T follicular helper cell (primary cell): ENCODE results near the gene TNFRSF13B.
"Not testable (repeated sequence)": the region's sequence is repeated elsewhere in the genome, so short reads cannot be mapped to it uniquely, and the experiment has no call there.

Source experiments
- DNase-seq: peaks from one replicate; pipeline ENCODE4 v3.0.0-alpha.2; 2020; ENCODE audit warnings: low read depth

TNFRSF13B gene

GRCh38 chr17:16925461-16926060 is 46.4 kb downstream of the TNFRSF13B start:
- no peak for DNase-seq

DNA sequence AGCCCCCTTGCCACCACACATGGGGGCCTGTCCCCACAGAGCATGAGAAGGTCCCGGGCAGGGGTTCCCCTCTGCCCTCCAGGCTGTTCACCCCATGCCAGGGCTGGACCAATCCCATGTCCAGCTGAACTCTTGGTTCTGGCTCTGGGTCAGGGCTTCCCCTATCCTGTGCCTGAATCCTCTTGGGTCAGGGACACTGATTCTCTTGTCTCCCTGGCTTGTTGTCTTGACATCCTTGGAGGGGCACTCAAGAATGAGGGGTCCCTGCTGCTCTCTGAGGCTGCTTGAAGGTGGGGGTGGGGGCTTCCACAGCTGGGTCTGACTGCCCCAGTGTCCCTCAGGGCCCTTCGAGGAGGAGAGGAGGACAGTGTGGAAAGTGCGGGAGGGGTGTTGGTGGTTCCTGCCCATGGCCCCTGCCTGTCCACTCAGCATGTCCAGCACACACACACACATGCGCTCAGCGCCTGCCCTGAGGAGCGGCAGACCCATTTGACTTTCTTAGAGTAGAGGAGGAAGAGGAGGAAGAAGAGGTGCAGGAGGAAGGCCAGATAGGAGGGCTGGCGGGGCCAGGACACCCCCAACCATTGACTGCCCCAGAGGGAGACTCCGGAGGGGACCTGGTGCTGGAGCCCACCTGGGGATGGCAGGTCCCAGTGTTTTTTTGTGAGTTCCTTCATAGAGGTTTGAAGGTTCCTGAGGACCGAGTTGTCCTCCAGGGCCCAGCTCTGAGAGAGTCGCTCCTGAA is 47.0 kb downstream of the TNFRSF13B start:
- DNase-seq: no peak

DNA sequence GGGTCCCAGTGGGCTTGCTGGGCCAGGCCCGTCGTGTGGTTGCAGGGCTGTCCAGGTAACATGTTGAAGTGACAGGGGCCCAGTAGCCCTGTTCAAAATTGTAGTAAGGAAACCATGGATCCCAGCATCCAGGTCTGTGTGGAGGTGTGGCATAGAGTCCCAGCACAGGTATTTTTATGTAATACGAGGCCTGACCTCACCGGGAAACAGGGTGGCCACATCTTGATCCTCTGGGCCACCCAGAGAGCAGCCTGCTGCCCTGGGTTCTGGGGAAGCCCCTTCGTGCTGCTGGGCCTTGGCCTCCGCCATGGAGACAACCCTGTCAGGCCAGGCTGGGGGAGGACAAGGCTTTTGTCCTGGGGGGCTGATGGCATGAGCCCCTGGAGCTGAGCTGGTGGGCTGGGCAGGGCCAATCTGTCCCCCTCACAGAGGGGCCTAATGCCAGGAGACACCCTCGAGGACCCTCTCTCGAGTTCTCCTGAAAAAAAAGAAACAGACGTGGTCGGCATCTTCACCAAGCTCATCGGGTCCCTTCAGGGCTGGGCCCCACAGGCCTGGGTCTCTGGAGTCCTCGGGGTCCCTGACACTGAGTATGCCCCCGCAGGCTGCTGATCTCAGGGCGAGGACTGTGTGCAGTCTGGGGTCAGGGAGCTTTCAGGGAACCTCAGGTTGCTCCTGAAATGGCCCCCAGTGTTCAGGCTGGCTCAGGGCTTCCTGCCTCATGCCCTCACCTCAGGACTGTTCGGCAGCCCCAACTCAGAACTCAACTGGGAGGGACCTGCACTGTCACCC is 47.8 kb downstream of the TNFRSF13B start:
- DNase-seq: no peak

DNA sequence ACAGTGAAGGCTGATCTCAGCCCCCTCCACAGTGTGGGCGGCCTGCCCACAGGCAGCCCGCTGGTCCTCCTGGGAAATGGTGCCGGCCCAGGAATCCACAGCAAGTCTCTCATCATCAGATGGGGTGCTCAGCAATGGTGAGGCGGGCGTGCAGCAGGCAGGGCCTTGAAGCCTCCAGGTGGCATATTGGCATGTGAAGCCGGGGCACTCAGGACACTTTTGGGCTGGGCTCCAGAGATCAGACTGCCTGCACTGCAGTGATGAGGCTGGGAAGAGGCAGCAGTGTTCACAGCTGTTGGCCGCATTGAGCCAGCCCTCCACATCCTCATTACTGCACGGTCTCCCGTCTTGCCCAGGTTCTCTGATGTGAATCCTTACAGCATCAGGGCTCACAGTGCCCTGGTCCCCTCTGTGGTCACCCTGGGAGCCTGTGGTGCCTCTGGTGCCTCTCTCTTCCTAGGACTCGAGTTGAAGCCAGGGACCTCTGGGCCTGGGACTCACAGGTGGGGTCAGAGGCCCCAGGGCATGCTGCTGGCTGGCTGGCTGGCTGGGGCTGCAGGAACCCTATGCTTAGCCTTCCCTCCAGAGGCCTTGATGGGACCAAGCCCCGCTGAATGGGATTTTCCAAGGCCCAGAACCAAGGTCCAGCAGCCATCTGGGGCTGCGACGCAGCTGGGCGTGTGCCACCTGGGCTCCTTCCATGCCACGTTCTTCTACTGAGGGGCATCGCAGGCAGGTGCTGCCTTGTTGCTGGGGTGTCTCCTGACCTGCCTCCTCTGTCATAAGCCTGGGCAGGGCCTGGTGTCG is 48.6 kb downstream of the TNFRSF13B start:
- no peak for DNase-seq

- DNase-seq: no peak
Observed at GRCh38 chr17:16922386-16923096, 49.4 kb downstream of the TNFRSF13B start.

DNA sequence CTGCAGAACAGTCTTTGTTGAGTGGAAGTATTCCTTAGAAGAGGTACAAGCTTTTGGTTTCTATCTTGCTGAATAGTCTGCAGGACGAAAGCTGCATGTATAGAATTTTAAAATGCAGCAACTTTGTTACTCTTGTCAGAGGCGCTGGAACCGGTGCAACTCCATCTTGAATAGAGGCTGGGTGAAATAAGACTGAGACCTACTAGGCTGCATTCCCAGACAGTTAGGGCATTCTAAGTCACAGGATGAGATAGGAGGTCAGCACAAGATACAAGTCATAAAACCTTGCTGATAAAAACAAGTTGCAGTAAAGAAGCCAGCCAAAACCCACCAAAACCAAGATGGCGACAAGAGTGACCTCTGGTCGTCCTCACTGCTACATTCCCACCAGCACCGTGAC is 50.5 kb downstream of the TNFRSF13B start:
- DNase-seq: not testable (repeated sequence)

DNA sequence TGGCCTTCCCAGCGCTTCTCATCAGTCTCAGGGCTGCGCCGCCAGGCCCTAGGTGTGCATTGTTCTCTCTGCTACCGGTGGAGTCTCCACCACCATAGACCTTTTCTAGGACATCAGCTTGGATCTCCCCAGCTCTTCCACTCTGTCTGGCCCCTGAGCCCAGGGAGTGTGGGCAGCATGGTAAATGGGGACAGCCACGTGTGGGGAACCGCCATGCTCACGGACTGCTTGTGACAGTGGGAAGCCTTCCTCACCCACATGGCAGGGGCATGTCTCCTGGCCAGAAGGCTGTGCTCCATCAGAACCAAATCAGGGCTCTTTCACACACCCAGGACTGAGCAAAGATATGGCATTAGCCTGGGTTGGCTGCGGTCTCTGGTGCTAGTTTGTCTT is 51.3 kb downstream of the TNFRSF13B start:
- DNase-seq: no peak

DNA sequence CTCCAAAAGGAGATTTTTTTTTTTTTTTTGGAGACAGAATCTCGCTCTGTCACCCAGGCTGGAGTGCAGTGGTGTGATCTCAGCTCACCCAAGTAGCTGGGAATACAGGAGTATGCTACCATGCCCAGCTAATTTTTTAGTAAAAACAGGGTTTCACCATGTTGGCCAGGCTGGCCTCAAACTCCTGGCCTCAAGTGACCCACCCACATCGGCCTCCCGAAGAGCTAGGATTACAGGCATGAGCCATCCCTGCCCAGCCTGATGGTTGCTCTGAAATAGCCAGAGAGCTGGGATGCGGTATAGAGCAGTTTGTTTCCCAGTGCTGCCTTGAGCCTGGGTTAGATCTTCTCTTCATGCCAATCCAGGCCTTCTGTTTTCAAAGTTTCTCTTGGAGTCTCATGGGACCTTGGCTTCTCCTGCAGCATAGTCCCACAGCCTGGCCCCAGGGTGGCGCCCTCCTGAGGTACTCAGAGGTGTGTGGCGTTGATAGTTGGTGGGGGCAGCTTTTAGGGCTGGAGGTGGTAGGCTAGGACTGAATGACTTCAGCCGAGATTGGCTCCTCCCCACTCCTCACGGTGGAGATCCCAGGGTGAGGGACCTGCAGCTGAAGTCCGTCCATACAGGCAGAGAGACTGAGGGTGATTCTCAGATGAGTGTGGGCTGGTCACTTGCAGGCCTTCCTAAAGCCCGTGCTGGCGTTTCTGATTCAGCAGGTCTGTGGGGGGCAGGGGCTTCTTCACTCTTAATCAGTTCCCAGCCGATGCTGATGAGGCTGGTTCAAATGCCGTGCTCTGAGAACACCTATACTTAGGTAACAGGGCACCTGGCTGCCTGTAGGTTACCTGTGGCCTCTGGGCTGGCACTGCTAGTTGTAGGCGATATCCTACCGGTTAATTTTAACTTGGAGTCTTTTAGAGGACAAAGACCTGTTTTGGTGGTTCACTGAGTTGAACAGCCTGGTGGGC is 52.0 kb downstream of the TNFRSF13B start:
- DNase-seq: no peak

- no peak for DNase-seq
Observed at GRCh38 chr17:16918443-16918842, 53.5 kb downstream of the TNFRSF13B start.

- DNase-seq: no peak
Observed at GRCh38 chr17:16917671-16918394, 54.1 kb downstream of the TNFRSF13B start.

- DNase-seq: no peak
Observed at GRCh38 chr17:16916557-16916920, 55.4 kb downstream of the TNFRSF13B start.

- DNase-seq: no peak
Observed at GRCh38 chr17:16915752-16916556, 56.0 kb downstream of the TNFRSF13B start.

DNA sequence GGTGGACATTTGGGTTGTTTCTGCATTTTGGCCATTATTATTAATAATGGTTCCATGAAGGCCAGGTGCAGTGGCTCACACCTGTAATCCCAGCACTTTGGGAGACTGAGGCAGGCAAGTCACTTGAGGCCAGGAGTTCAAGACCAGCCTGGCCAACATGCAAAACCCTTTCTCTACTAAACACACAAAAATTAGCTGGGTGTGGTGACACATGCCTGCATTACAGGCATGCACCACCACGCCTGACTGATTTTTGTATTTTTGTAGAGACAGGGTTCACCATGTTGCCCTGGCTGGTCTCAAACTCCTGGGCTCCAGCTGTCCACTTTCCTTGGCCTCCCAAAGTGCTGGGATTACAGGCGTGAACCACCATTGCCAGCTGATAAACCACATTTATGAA is 58.5 kb downstream of the TNFRSF13B start:
- DNase-seq: no peak

- DNase-seq: no peak
Observed at GRCh38 chr17:16912021-16912962, 59.6 kb downstream of the TNFRSF13B start.

- no peak for DNase-seq
Observed at GRCh38 chr17:16911141-16911937, 60.6 kb downstream of the TNFRSF13B start.

DNA sequence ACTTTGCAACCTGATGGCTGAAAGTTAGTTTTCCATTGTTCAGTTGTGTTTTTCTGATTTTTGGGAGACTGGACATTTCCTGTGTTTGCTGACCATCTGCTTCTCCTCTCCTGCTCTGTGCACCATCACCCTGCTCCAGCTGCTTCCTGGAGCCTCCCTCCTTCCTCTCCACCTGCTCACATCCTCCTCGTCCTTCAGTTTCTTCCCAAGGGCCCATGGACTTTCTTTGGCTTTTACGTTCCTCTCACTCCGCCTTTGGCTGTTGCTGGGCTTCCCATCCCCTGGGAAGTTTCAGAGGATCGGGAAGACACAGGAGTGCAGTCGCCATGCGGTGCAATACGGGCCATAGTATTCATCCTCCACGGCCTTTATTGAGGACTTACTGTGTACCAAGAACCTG is 61.6 kb downstream of the TNFRSF13B start:
- DNase-seq: no peak
